ENCODE data around the gene FARS2. TPM values are rescaled to one million over a fixed set of nuclear protein-coding genes. Genes with fewer than 3 reads are reported as not detected.

The FARS2 gene
- total RNA-seq, 5 donors from 2014 or later (not counting 1 experiment from before 2014, with no cell fraction given) = 17.9 to 24.2 (median 20.3) TPM

DNA sequence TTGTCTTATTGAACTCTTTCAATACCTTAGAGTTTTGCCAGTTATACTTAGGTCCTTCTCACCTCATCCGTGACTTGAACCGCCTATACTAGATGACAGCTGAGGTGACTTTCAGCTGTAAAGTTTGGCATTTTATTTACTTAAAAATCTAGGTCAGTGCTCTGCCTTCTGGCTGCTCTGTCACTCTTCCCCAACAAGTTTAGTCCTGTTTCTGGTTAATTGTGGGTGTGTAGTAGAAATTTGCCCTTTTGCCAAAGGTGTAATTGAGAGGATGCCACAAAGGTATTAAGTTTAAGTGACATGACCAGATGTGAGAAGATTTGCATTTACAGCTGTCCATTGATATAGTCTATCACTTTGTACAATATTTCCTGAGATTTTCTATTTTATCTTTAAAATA, 106.2 kb downstream of the FARS2 start:
- no CpG with 5 or more reads among the region's 2 CpGs for WGBS (ENCODE audit: insufficient coverage)
- Mint-ChIP-seq H3K36me3 (peaks cover 33% of the 10 kb centered on the region), H3K27me3 (no peaks in the 10 kb centered on the region), H3K9me3 (no peaks in the 10 kb centered on the region), H3K27ac (no peak overlapping the region), H3K4me3 (no peak overlapping the region), H3K4me1 (peaks cover 8 to 23% (median 11%) of the 10 kb centered on the region in 3 donors)
- Histone ChIP-seq H3K27ac (ENCODE audit: low read length) (no peak overlapping the region), H3K27me3 (replicated peaks in 1 of 2; ENCODE audit: control insufficient read depth in 2 of 2, extremely low read depth in 1 of 2, insufficient read depth in 2 of 2, low read length in 1 of 2) (no peaks in the 10 kb centered on the region), H3K9me3 (no peaks in the 10 kb centered on the region), H3K4me1 (ENCODE audit: control insufficient read depth in 1 of 2, extremely low read depth in 1 of 2, insufficient read depth in 2 of 2, low read length in 2 of 2) (no peaks in the 10 kb centered on the region), H3K36me3 (ENCODE audit: control insufficient read depth in 2 of 2, extremely low read depth in 1 of 2, insufficient read depth in 1 of 2, low read length in 1 of 2) (peaks cover 0 to 11% of the 10 kb centered on the region in 2 donors), H3K4me3 (ENCODE audit: control insufficient read depth in 1 of 2, extremely low read depth in 1 of 2, low read length in 1 of 2) (no peak overlapping the region)
- ATAC-seq (replicated peaks in 1 of 4) (no peak), DNase-seq (no peak)
- ChIA-PET POLR2A (no interaction called here), CTCF (no interaction called here)

DNA sequence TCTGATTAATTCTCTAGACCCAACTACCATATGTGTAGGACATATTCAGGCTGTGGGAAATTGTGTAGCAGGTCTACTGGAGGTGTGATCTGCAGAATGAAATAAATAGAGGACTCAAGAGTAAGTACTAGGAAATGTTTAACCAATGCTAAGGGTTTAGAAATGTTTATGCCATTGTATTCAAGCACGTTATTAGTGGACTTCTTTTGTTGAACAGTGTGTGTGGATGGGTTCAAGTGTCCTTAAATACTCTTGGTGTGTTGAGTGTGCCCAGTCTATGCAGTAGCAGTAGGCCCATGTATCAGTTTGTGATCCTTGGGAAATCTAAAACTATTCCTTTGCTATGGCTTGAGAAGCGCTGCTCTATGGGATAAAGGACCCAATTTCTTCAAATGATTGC, 112.1 kb downstream of the FARS2 start:
- DNase-seq (no peak), ATAC-seq (replicated peaks in 1 of 4) (no peak)
- Mint-ChIP-seq H3K4me3 (no peak overlapping the region), H3K27ac (no peak overlapping the region), H3K36me3 (peaks cover 39% of the 10 kb centered on the region), H3K9me3 (no peaks in the 10 kb centered on the region), H3K4me1 (peaks cover 0 to 5% (median 2%) of the 10 kb centered on the region in 3 donors), H3K27me3 (no peaks in the 10 kb centered on the region)
- Histone ChIP-seq H3K9me3 (no peaks in the 10 kb centered on the region), H3K4me1 (ENCODE audit: control insufficient read depth in 1 of 2, extremely low read depth in 1 of 2, insufficient read depth in 2 of 2, low read length in 2 of 2) (no peaks in the 10 kb centered on the region), H3K27ac (ENCODE audit: low read length) (no peak overlapping the region), H3K27me3 (replicated peaks in 1 of 2; ENCODE audit: control insufficient read depth in 2 of 2, extremely low read depth in 1 of 2, insufficient read depth in 2 of 2, low read length in 1 of 2) (no peaks in the 10 kb centered on the region), H3K36me3 (ENCODE audit: control insufficient read depth in 2 of 2, extremely low read depth in 1 of 2, insufficient read depth in 1 of 2, low read length in 1 of 2) (peaks cover 0 to 8% of the 10 kb centered on the region in 2 donors), H3K4me3 (ENCODE audit: control insufficient read depth in 1 of 2, extremely low read depth in 1 of 2, low read length in 1 of 2) (no peak overlapping the region)
- 100% methylated on average over 2 of the region's 2 CpGs for WGBS (ENCODE audit: insufficient coverage)
- CTCF ChIA-PET = no interaction called here
- POLR2A ChIA-PET = no interaction called here

DNA sequence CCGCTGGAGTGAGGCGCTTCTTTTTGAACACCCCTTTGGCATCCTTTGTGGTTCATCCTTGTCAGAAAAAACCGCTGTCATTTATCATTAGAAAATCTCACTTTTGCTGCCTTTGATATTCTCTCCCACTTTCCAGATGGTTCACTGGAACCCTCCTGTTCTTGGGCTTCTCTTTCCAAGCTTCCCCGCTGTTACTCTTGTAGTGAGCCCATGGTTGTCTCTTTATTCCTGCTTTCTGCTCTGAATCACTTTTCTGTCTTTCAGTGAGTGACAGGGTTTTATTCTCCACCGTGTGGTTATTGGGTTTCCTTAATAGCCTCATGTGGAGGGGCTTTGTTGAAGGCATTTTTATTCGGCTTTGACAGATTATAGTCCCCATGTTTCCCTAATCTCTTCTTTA, 117.0 kb downstream of the FARS2 start:
- WGBS (ENCODE audit: insufficient coverage) = 82% methylated on average over 2 of the region's 6 CpGs
- Histone ChIP-seq H3K27ac (ENCODE audit: low read length) (no peak overlapping the region), H3K4me1 (ENCODE audit: control insufficient read depth in 1 of 2, extremely low read depth in 1 of 2, insufficient read depth in 2 of 2, low read length in 2 of 2) (no peaks in the 10 kb centered on the region), H3K4me3 (ENCODE audit: control insufficient read depth in 1 of 2, extremely low read depth in 1 of 2, low read length in 1 of 2) (no peak overlapping the region), H3K36me3 (ENCODE audit: control insufficient read depth in 2 of 2, extremely low read depth in 1 of 2, insufficient read depth in 1 of 2, low read length in 1 of 2) (no peaks in the 10 kb centered on the region), H3K9me3 (no peaks in the 10 kb centered on the region), H3K27me3 (replicated peaks in 1 of 2; ENCODE audit: control insufficient read depth in 2 of 2, extremely low read depth in 1 of 2, insufficient read depth in 2 of 2, low read length in 1 of 2) (no peaks in the 10 kb centered on the region)
- no peak for ATAC-seq (replicated peaks in 1 of 4)
- peaks cover 30% of the 10 kb centered on the region for H3K36me3 Mint-ChIP-seq
- H3K27me3 Mint-ChIP-seq = no peaks in the 10 kb centered on the region
- H3K9me3 Mint-ChIP-seq = no peaks in the 10 kb centered on the region
- H3K4me1 Mint-ChIP-seq = peaks cover 4 to 12% (median 5%) of the 10 kb centered on the region in 3 donors
- POLR2A ChIA-PET = no interaction called here
- CTCF ChIA-PET = no interaction called here
- no peak overlapping the region for H3K27ac Mint-ChIP-seq
- no peak overlapping the region for H3K4me3 Mint-ChIP-seq
- no peak for DNase-seq

DNA sequence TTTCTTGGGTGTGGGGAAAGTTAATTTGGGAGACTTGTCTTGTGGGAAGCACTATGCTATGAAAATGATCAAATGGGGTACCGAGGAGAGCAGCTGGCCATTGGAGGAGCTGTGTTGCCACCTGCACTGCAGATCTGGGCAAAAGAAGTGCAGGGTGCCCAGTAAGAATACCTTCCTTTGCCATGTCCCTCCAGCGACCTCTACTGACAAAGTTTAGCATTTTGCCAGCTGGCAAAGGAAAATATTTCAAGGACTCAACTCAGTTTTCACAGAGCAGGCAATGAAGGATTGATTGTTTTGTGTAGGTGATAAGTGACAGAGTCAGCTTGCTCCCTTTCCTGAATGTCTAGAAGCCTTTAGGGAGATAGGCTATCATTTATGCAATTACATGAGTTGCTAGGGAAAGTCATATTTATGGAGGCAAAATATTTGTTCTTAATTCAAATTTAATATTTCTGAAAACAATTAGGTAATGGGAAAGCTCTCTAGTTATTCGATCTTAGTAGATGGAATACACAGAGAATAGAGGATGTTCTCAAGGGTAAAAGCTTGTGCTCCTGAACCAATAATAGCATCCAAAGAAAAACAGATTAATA, 118.4 kb downstream of the FARS2 start:
- Mint-ChIP-seq H3K4me3 (no peak overlapping the region), H3K9me3 (no peaks in the 10 kb centered on the region), H3K27me3 (no peaks in the 10 kb centered on the region), H3K4me1 (peaks cover 5 to 18% (median 7%) of the 10 kb centered on the region in 3 donors), H3K27ac (no peak overlapping the region), H3K36me3 (peaks cover 26% of the 10 kb centered on the region)
- DNase-seq = peak in 1 of 35 experiments; percentile 11
- H3K27me3 ChIP-seq (replicated peaks in 1 of 2; ENCODE audit: control insufficient read depth in 2 of 2, extremely low read depth in 1 of 2, insufficient read depth in 2 of 2, low read length in 1 of 2) = no peaks in the 10 kb centered on the region
- no peaks in the 10 kb centered on the region for H3K36me3 ChIP-seq (ENCODE audit: control insufficient read depth in 2 of 2, extremely low read depth in 1 of 2, insufficient read depth in 1 of 2, low read length in 1 of 2)
- H3K4me3 ChIP-seq (ENCODE audit: control insufficient read depth in 1 of 2, extremely low read depth in 1 of 2, low read length in 1 of 2) = no peak overlapping the region
- H3K27ac ChIP-seq (ENCODE audit: low read length) = no peak overlapping the region
- POLR2A ChIA-PET = no interaction called here
- no peak for ATAC-seq (replicated peaks in 1 of 4)
- H3K9me3 ChIP-seq = no peaks in the 10 kb centered on the region
- H3K4me1 ChIP-seq (ENCODE audit: control insufficient read depth in 1 of 2, extremely low read depth in 1 of 2, insufficient read depth in 2 of 2, low read length in 2 of 2) = no peaks in the 10 kb centered on the region
- 57% methylated on average over 2 of the region's 3 CpGs for WGBS (ENCODE audit: insufficient coverage)
- CTCF ChIA-PET = interaction anchor here (0.6 to 1.4 kb wide), 3 partner anchors 236 to 1126 kb away, joined by 3 read pairs; no protein-coding TSS in a partner anchor

- peaks cover 3 to 13% (median 8%) of the 10 kb centered on the region in 3 donors for H3K4me1 Mint-ChIP-seq
- Histone ChIP-seq H3K36me3 (ENCODE audit: control insufficient read depth in 2 of 2, extremely low read depth in 1 of 2, insufficient read depth in 1 of 2, low read length in 1 of 2) (no peaks in the 10 kb centered on the region), H3K27ac (ENCODE audit: low read length) (no peak overlapping the region), H3K27me3 (replicated peaks in 1 of 2; ENCODE audit: control insufficient read depth in 2 of 2, extremely low read depth in 1 of 2, insufficient read depth in 2 of 2, low read length in 1 of 2) (no peaks in the 10 kb centered on the region), H3K9me3 (no peaks in the 10 kb centered on the region), H3K4me3 (ENCODE audit: control insufficient read depth in 1 of 2, extremely low read depth in 1 of 2, low read length in 1 of 2) (no peak overlapping the region), H3K4me1 (ENCODE audit: control insufficient read depth in 1 of 2, extremely low read depth in 1 of 2, insufficient read depth in 2 of 2, low read length in 2 of 2) (no peaks in the 10 kb centered on the region)
- H3K27me3 Mint-ChIP-seq = no peaks in the 10 kb centered on the region
- ATAC-seq (replicated peaks in 1 of 4) (no peak), DNase-seq (no peak)
- ChIA-PET CTCF (no interaction called here), POLR2A (no interaction called here)
- no peak overlapping the region for H3K4me3 Mint-ChIP-seq
- H3K9me3 Mint-ChIP-seq = no peaks in the 10 kb centered on the region
- WGBS (ENCODE audit: insufficient coverage) = no CpG with 5 or more reads among the region's 1 CpG
- peaks cover 17% of the 10 kb centered on the region for H3K36me3 Mint-ChIP-seq
- H3K27ac Mint-ChIP-seq = no peak overlapping the region
Observed at GRCh38 chr6:5383856-5384255, 122.5 kb downstream of the FARS2 start.

DNA sequence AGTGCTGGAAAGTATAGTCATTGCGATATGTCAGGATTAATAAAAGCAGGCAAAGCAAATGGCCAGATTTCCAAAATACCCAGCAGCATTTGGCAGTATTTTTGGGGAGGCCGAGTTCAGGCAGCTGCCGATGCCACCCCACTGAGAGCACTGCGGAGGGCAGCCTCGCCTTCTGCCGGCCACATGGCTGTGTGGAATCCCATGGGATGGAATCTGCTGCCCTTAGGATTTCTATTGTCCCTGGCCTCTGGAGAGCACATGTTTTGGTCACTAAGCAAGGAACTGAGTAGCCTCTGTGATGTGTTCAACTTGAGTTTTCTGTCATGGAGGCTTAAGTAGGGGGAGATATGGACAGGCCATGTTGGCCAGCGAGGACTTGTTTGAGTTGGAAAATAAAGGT, 123.0 kb downstream of the FARS2 start:
- Mint-ChIP-seq H3K4me3 (no peak overlapping the region), H3K4me1 (peaks cover 5 to 16% (median 10%) of the 10 kb centered on the region in 3 donors), H3K27ac (no peak overlapping the region), H3K27me3 (no peaks in the 10 kb centered on the region), H3K9me3 (no peaks in the 10 kb centered on the region), H3K36me3 (peaks cover 14% of the 10 kb centered on the region)
- H3K27me3 ChIP-seq (replicated peaks in 1 of 2; ENCODE audit: control insufficient read depth in 2 of 2, extremely low read depth in 1 of 2, insufficient read depth in 2 of 2, low read length in 1 of 2) = no peaks in the 10 kb centered on the region
- 87% methylated on average over 7 of the region's 7 CpGs for WGBS (ENCODE audit: insufficient coverage)
- CTCF ChIA-PET = no interaction called here
- POLR2A ChIA-PET = no interaction called here
- H3K27ac ChIP-seq (ENCODE audit: low read length) = no peak overlapping the region
- H3K4me1 ChIP-seq (ENCODE audit: control insufficient read depth in 1 of 2, extremely low read depth in 1 of 2, insufficient read depth in 2 of 2, low read length in 2 of 2) = no peaks in the 10 kb centered on the region
- no peak for DNase-seq
- no peaks in the 10 kb centered on the region for H3K36me3 ChIP-seq (ENCODE audit: control insufficient read depth in 2 of 2, extremely low read depth in 1 of 2, insufficient read depth in 1 of 2, low read length in 1 of 2)
- no peak overlapping the region for H3K4me3 ChIP-seq (ENCODE audit: control insufficient read depth in 1 of 2, extremely low read depth in 1 of 2, low read length in 1 of 2)
- H3K9me3 ChIP-seq = no peaks in the 10 kb centered on the region
- ATAC-seq (replicated peaks in 1 of 4) = no peak

DNA sequence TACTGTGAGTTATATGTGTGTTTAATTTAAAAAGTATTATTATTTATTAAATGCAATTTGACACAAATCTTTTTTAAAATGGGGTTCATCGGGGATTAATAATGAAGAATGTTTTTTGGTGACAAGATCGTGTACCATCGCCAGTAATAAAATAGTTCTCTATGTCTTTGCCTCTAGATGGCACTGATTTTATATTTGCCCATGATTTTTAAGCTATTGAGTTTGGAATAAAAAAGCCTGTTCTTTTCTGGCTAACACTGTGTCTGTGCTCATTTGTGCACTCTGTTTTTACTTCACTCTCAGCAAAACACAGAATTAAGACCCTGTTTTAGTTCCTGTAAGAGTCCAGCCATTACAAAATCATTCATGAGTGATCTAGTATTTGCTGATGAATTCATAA, 127.0 kb downstream of the FARS2 start:
- no peak overlapping the region for H3K4me3 ChIP-seq (ENCODE audit: control insufficient read depth in 1 of 2, extremely low read depth in 1 of 2, low read length in 1 of 2)
- H3K27me3 ChIP-seq (replicated peaks in 1 of 2; ENCODE audit: control insufficient read depth in 2 of 2, extremely low read depth in 1 of 2, insufficient read depth in 2 of 2, low read length in 1 of 2) = no peaks in the 10 kb centered on the region
- ATAC-seq (replicated peaks in 1 of 4) (no peak), DNase-seq (no peak)
- Mint-ChIP-seq H3K4me3 (no peak overlapping the region), H3K27ac (no peak overlapping the region), H3K36me3 (no peaks in the 10 kb centered on the region), H3K9me3 (no peaks in the 10 kb centered on the region), H3K27me3 (no peaks in the 10 kb centered on the region), H3K4me1 (peaks cover 7 to 28% (median 11%) of the 10 kb centered on the region in 3 donors)
- ChIA-PET POLR2A (no interaction called here), CTCF (interaction anchor here in 1 of 2 donors (0.6 kb wide), 1 partner anchor 68 kb away, joined by 6 read pairs; no protein-coding TSS in a partner anchor)
- H3K27ac ChIP-seq (ENCODE audit: low read length) = no peak overlapping the region
- no peaks in the 10 kb centered on the region for H3K36me3 ChIP-seq (ENCODE audit: control insufficient read depth in 2 of 2, extremely low read depth in 1 of 2, insufficient read depth in 1 of 2, low read length in 1 of 2)
- no peaks in the 10 kb centered on the region for H3K9me3 ChIP-seq
- H3K4me1 ChIP-seq (ENCODE audit: control insufficient read depth in 1 of 2, extremely low read depth in 1 of 2, insufficient read depth in 2 of 2, low read length in 2 of 2) = no peaks in the 10 kb centered on the region
- WGBS (ENCODE audit: insufficient coverage) = 100% methylated on average over 1 of the region's 3 CpGs
